Activated naive CD8-positive, alpha-beta T cell treated with anti-CD3 and anti-CD28 coated beads, Interleukin-2, amount 10 ng/mL, durations not matched to agents 7 days and 5 days (primary cell): Measurements from ENCODE around the gene CCL17. TPM values are rescaled to one million over a fixed set of nuclear protein-coding genes. Genes with fewer than 3 reads are reported as not detected.

Experiments
- ATAC-seq: fragments of 150-1000 bp; cut with Tn5 transposase; one replicate; pipeline ENCODE4 v1.10.0; 2021; ENCODE audit warnings: low read depth, moderate library complexity
- POLR2A ChIA-PET: fragments of 350-600 bp; sonication (Branson Sonifier 250); formaldehyde crosslinking; loops from one replicate; lab custom pipeline; 2021; ENCODE audit warnings: antibody characterized with exemption; lab: Charles Lee
- DNase-seq: peaks from one replicate; pipeline ENCODE4 v3.0.0; 2021
- H3K27ac Mint-ChIP-seq: one replicate; pipeline ENCODE4 v1.8.0; 2022; ENCODE audit warnings: mild to moderate bottlenecking, mixed read lengths
- H3K27me3 Mint-ChIP-seq: one replicate; pipeline ENCODE4 v1.8.0; 2022; ENCODE audit warnings: mild to moderate bottlenecking, moderate library complexity, mixed read lengths
- H3K36me3 Mint-ChIP-seq: one replicate; pipeline ENCODE4 v1.8.0; 2021; ENCODE audit warnings: mild to moderate bottlenecking, mixed read lengths
- H3K4me1 Mint-ChIP-seq: one replicate; pipeline ENCODE4 v1.8.0; 2021; ENCODE audit warnings: mixed read lengths
- H3K4me3 Mint-ChIP-seq: one replicate; pipeline ENCODE4 v1.8.0; 2022; ENCODE audit warnings: mild to moderate bottlenecking, moderate library complexity, mixed read lengths
- H3K9me3 Mint-ChIP-seq: one replicate; pipeline ENCODE4 v1.8.0; 2021; ENCODE audit warnings: mixed read lengths
- total RNA-seq, 2 experiments: library from RNA; stranded (reverse); gene quantifications; one replicate each; pipeline ENCODE4 v1.2.3, GENCODE V29; 2021

Gene CCL17
- total RNA-seq, 2 experiments from 2014 or later = not detected

DNA sequence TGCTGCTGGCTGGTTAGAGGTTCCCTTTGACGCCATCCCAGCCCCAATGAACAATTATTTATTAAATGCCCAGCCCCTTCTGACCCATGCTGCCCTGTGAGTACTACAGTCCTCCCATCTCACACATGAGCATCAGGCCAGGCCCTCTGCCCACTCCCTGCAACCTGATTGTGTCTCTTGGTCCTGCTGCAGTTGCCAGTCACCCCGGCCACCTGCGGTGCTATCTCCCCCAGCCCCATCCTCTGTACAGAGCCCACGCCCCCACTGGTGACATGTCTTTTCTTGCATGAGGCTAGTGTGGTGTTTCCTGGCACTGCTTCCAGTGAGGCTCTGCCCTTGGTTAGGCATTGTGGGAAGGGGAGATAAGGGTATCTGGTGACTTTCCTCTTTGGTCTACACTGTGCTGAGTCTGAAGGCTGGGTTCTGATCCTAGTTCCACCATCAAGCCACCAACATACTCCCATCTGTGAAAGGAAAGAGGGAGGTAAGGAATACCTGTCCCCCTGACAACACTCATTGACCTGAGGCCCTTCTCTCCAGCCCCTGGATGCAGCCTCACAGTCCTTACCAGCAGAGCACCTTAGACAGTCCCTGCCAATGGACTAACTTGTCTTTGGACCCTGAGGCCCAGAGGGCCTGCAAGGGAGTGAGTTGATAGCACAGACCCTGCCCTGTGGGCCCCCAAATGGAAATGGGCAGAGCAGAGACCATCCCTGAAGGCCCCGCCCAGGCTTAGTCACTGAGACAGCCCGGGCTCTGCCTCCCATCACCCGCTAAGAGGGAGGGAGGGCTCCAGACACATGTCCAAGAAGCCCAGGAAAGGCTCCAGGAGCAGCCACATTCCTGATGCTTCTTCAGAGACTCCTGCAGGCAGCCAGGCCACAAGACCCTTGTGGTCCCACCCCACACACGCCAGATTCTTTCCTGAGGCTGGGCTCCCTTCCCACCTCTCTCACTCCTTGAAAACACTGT lies 21.0 kb upstream of the CCL17 start:
- no peak overlapping the region for H3K4me3 Mint-ChIP-seq
- peaks cover 5% of the 10 kb centered on the region for H3K4me1 Mint-ChIP-seq

DNA sequence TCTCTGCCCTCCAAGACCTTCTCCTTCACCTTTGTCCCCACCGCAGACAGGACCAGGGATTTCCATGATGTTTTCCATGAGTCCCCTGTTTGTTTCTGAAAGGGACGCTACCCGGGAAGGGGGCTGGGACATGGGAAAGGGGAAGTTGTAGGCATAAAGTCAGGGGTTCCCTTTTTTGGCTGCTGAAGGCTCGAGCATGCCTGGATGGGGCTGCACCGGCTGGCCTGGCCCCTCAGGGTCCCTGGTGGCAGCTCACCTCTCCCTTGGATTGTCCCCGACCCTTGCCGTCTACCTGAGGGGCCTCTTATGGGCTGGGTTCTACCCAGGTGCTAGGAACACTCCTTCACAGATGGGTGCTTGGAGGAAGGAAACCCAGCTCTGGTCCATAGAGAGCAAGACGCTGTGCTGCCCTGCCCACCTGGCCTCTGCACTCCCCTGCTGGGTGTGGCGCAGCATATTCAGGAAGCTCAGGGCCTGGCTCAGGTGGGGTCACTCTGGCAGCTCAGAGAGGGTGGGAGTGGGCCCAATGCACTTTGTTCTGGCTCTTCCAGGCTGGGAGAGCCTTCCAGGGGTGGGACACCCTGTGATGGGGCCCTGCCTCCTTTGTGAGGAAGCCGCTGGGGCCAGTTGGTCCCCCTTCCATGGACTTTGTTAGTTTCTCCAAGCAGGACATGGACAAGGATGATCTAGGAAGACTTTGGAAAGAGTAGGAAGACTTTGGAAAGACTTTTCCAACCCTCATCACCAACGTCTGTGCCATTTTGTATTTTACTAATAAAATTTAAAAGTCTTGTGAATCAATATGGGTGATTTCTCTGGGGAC lies 20.1 kb upstream of the CCL17 start:
- Mint-ChIP-seq H3K9me3 (peaks cover 1% of the 10 kb centered on the region), H3K27ac (no peak overlapping the region), H3K4me1 (peaks cover 5% of the 10 kb centered on the region), H3K4me3 (no peak overlapping the region), H3K36me3 (no peaks in the 10 kb centered on the region), H3K27me3 (peaks cover 2% of the 10 kb centered on the region)
- POLR2A ChIA-PET = no interaction called here
- DNase-seq = no peak
- ATAC-seq = no peak

More for the DNA sequence above, 21.0 kb upstream of the CCL17 start:
- Mint-ChIP-seq H3K27me3 (peaks cover 2% of the 10 kb centered on the region), H3K36me3 (no peaks in the 10 kb centered on the region), H3K9me3 (no peaks in the 10 kb centered on the region), H3K27ac (no peak overlapping the region)
- POLR2A ChIA-PET = no interaction called here
- ATAC-seq (no peak), DNase-seq (no peak)

DNA sequence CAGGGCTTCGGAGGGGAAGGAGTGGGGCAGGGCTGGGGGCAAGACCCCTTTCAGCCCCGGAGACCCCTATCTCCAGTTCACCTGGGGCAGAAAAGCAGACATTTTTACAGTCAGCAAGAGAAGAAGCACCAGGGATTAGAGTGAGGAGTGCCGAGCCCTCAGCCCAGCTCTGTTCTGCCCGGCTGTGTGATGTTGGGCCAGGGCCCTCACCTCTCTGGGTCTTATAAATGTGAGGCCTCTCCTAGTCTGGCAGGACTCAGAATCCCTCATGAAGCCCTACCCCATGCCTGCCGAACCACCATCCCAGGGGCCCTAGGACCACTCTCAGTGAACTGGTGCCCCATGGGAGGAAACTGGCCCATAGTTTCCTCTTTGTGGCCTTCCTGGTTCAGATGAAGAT lies 19.5 kb upstream of the CCL17 start:
- Mint-ChIP-seq H3K27ac (no peak overlapping the region), H3K4me3 (no peak overlapping the region)

DNA sequence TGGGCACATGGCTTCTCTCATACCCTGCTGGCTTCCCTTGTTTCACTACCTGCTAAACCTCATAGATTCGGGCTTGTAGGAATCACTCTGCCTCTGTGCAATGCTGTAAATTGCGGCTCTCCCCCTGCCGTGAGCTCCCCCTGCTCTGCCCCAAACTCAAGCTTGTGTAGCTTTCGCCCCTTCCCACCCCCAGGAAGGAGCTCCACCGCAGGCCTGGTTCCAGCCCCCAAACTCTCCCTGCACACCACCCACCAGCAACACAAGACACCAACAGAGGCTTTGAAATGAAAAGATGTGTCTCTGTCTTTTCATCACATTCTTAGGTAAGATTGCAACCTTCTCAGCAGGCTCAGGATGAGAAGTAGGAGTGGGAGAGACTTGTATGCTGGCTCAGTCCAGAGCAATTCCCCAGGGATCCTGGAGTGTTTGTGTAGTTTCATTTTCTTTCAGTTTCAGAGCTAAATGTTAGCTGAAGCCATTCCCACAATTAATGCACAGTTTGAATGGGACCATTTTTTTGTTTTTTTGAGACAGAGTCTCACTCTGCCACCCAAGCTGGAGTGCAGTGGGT lies 18.1 kb upstream of the CCL17 start:
- peaks cover 1% of the 10 kb centered on the region for H3K9me3 Mint-ChIP-seq
- H3K36me3 Mint-ChIP-seq = no peaks in the 10 kb centered on the region
- no peak overlapping the region for H3K4me3 Mint-ChIP-seq
- H3K4me1 Mint-ChIP-seq = peaks cover 5% of the 10 kb centered on the region
- ATAC-seq (no peak), DNase-seq (no peak)
- peaks cover 6% of the 10 kb centered on the region for H3K27me3 Mint-ChIP-seq
- POLR2A ChIA-PET = interaction anchor here (0.7 kb wide), 1 partner anchor 168 kb away, joined by 3 read pairs; no protein-coding TSS in a partner anchor
- peak overlapping the region; percentile 17 for H3K27ac Mint-ChIP-seq

More for the DNA sequence above, 19.5 kb upstream of the CCL17 start:
- DNase-seq (no peak), ATAC-seq (no peak)
- Mint-ChIP-seq H3K27me3 (peaks cover 3% of the 10 kb centered on the region), H3K36me3 (no peaks in the 10 kb centered on the region), H3K4me1 (peaks cover 5% of the 10 kb centered on the region), H3K9me3 (peaks cover 1% of the 10 kb centered on the region)
- POLR2A ChIA-PET = no interaction called here

DNA sequence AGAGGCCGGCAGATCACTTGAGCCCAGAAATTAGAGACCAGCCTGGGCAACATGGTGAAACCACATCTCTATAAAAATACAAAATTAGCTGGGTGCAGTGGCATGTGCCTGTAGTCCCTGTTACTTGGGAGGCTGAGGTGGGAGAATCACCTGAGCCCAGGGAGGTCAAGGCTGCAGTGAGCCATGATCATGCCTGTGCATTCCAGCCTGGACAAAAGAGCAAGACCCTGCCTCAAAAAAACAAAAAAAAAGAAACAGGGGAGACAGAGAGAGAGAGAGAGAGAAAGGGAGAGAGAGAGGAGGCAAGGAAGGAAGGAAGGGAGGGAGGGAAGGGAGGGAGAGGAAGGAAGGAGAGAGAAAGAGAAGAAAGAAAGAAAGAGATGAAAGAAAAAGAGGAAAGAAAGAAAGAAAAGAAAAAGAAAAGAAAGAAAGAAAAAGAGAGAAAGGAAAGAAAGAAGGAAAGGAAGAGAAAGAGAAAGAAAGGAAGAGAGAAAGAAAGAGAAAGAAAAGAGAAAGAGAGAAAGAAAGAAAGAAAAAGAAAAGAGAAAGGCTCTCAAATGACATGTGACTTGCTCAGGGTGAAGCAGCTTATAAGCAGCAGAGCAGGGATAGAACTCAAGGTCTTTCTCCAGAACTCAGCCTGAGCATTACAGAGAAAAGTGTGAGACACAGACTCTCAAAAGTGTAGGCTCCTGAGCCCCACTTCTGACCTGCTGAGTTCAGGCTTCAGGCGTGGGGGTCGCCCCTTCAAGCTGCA lies 16.8 kb upstream of the CCL17 start:
- DNase-seq (no peak), ATAC-seq (no peak)
- POLR2A ChIA-PET = no interaction called here
- H3K4me1 Mint-ChIP-seq = peaks cover 5% of the 10 kb centered on the region
- H3K27me3 Mint-ChIP-seq = peaks cover 12% of the 10 kb centered on the region
- no peak overlapping the region for H3K27ac Mint-ChIP-seq
- no peaks in the 10 kb centered on the region for H3K36me3 Mint-ChIP-seq
- no peak overlapping the region for H3K4me3 Mint-ChIP-seq
- H3K9me3 Mint-ChIP-seq = peaks cover 1% of the 10 kb centered on the region

DNA sequence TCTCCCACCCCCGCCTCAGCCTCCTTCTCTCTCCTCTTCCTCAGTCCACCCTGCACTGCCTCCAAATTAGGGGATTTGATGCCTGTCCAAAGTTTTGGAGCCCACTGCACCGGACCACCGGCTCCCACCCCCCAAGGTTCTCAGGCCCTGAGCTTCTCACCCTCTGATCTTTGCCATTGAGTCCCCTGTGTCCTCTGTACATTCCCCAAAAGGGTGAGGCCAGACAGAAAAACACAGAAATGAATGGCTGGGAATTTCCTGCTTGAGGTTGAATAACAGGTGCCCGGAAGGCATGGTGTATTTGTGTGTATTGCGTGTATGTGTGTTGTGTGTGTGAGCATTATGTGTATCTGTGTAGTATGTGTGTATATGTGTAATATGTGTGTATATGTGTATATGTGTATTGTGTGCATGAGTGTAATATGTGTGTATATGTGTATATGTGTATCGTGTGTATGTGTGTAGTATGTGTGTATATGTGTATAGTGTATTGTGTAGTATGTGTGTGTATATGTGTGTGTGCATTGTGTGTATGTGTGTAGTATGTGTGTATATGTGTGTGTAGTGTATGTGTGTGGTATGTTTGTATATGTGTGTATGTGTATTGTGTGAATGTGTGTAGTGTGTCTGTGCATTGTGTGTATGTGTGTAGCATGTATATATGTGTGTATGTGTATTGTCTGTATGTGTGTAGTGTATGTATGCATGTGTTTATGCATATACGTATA lies 16.0 kb upstream of the CCL17 start:
- no peak for ATAC-seq
- DNase-seq = no peak

DNA sequence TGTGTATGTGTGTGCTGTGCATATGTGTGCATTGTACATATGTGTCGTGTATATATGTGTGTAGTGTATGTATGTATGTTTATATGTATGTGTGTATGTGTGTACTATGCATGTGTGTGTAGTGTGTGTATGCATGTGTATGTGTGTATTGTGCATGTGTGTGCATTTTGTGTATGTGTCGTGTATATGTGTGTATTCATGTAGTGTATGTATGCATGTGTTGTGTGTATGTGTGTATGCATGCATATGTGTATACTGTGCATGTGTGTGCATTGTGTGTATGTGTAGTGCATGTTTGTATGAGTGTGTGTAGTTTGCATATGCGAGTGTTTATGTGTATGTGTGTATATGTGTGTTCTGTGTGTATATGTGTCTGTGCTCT lies 15.5 kb upstream of the CCL17 start:
- ATAC-seq (no peak), DNase-seq (no peak)
- Mint-ChIP-seq H3K9me3 (peaks cover 1% of the 10 kb centered on the region), H3K27me3 (peaks cover 12% of the 10 kb centered on the region), H3K36me3 (no peaks in the 10 kb centered on the region), H3K27ac (no peak overlapping the region), H3K4me1 (peaks cover 5% of the 10 kb centered on the region), H3K4me3 (no peak overlapping the region)
- POLR2A ChIA-PET = no interaction called here

More for the DNA sequence above, 16.0 kb upstream of the CCL17 start:
- Mint-ChIP-seq H3K36me3 (no peaks in the 10 kb centered on the region), H3K4me3 (no peak overlapping the region), H3K27ac (no peak overlapping the region), H3K4me1 (peaks cover 5% of the 10 kb centered on the region), H3K9me3 (peaks cover 1% of the 10 kb centered on the region), H3K27me3 (peaks cover 12% of the 10 kb centered on the region)
- POLR2A ChIA-PET = no interaction called here

DNA sequence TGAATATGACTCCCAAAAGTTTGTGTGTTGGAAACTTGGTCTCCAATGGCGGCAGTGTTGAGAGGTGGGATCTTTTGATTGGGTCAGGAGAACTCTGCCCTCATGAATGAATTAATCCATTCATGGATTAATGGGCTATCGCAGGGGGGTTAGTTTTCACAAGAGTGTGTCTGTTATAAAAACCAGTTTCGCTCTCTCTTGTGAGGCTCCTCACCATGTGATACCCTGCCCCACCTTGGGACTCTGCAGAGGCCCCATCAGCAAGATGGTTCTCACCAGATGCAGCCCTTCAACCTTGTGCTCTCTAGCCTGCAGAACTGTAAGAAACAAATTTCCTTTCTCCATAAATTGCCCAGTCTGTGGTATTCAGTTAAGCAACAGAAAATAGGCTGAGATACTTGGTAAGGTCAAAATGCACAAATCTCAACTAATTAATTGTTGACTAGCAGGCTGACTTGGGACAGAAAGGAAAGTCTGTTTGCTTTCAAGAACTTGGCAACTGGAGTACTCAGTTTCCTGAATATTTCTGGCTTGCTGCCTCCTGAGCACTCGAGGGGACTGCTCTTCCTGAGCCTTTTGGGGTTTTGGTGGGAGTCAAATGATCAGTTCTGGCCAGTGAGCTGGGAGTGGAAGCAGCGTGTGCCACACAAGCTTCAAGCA lies 13.8 kb upstream of the CCL17 start:
- POLR2A ChIA-PET = no interaction called here
- peaks cover 1% of the 10 kb centered on the region for H3K9me3 Mint-ChIP-seq
- no peak overlapping the region for H3K27ac Mint-ChIP-seq
- H3K4me3 Mint-ChIP-seq = no peak overlapping the region
- peaks cover 12% of the 10 kb centered on the region for H3K27me3 Mint-ChIP-seq
- DNase-seq = no peak
- no peaks in the 10 kb centered on the region for H3K36me3 Mint-ChIP-seq
- H3K4me1 Mint-ChIP-seq = peaks cover 2% of the 10 kb centered on the region
- no peak for ATAC-seq

DNA sequence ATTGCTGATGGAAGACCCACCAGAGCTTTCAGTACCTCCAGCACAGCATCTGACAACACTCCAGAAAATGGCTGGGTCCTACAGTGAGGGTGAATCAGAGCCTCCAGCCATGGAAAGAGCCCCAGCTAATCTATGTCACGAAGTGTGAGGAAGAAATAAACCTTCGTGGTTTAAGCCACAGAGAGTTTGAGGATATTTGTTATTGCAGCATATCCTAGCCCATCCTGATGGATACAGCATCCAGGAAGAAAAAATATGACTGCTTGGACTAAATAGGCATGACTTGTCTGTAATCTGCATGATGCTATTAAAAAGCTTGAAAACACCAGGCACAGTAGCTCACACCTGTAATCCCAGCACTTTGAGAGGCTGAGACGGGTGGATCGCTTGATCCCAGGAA lies 13.3 kb upstream of the CCL17 start:
- peaks cover 1% of the 10 kb centered on the region for H3K9me3 Mint-ChIP-seq
- H3K27me3 Mint-ChIP-seq = peaks cover 12% of the 10 kb centered on the region
- ATAC-seq (no peak), DNase-seq (no peak)
- H3K4me3 Mint-ChIP-seq = no peak overlapping the region
- H3K36me3 Mint-ChIP-seq = no peaks in the 10 kb centered on the region
- peaks cover 2% of the 10 kb centered on the region for H3K4me1 Mint-ChIP-seq
- POLR2A ChIA-PET = interaction anchor here (0.6 kb wide), 1 partner anchor 11 kb away, joined by 6 read pairs; no protein-coding TSS in a partner anchor
- no peak overlapping the region for H3K27ac Mint-ChIP-seq

DNA sequence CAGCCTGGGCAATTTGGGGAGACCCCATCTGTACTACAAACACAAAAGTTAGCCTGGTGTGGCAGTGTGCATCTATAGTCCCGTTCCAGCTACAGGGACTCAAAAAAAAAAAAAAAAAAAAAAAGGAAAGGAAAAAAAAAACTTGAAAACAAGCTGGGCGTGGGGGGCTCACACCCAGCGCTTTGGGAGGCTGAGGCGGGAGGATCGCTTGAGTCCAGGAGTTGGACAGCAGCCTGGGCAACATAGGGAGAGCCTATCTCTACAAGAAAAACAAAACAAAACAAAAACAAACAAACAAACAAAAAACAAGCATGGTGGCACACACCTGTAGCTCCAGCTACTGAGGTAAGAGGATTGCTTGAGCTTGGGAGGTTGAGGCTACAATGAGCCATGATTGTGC lies 12.9 kb upstream of the CCL17 start:
- no peak for ATAC-seq
- Mint-ChIP-seq H3K36me3 (no peaks in the 10 kb centered on the region), H3K9me3 (peaks cover 1% of the 10 kb centered on the region), H3K4me3 (no peak overlapping the region), H3K4me1 (no peaks in the 10 kb centered on the region), H3K27ac (no peak overlapping the region), H3K27me3 (peaks cover 13% of the 10 kb centered on the region)
- POLR2A ChIA-PET = interaction anchor here (0.6 kb wide), 3 partner anchors 11 to 55 kb away, joined by 3 to 6 read pairs (median 3); no protein-coding TSS in a partner anchor
- no peak for DNase-seq

DNA sequence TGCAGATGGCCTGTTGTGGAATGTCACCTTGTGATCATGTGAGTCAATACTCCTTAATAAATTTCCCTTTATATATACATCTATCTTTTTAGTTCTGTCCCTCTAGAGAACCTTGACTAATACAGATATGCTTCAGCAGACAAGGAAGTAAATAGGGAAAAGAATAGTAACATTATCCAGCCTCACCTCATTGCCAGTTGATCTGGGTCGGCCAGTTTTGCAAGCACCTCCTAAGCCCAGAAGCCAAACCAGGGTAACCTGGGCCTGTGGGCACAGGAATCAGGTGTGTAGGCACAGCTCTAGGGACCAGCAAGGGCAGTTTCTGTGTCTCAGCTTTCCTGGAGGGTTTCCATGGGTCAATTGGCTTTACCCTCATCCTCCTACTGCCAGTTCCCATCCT lies 11.9 kb upstream of the CCL17 start:
- H3K4me3 Mint-ChIP-seq = no peak overlapping the region
- H3K36me3 Mint-ChIP-seq = no peaks in the 10 kb centered on the region
- H3K27ac Mint-ChIP-seq = no peak overlapping the region
- H3K4me1 Mint-ChIP-seq = no peaks in the 10 kb centered on the region
- POLR2A ChIA-PET = no interaction called here
- peaks cover 12% of the 10 kb centered on the region for H3K27me3 Mint-ChIP-seq
- no peak for ATAC-seq
- DNase-seq = no peak
- H3K9me3 Mint-ChIP-seq = peaks cover 1% of the 10 kb centered on the region

DNA sequence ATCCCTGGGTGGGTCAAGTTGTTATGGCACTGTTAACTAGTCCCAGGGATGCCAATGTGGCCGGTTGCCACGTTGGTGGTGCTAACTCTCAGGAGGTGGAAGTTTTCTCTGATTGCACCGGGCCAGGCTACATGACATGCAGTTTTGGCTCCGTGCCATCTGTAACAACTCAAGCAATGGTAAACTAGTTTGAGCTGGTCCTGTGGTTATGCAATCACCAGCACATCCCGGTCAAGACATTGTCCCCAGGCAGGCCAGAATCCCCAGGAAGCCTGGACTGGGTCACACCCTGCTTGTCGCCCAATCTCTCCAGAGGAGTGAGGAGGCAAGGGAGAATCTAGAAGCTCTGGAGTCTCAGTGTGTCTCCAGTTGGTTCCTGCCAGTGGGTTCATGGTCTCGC lies 10.1 kb upstream of the CCL17 start:
- no peaks in the 10 kb centered on the region for H3K36me3 Mint-ChIP-seq
- H3K27ac Mint-ChIP-seq = no peak overlapping the region
- ATAC-seq (no peak), DNase-seq (no peak)
- POLR2A ChIA-PET = no interaction called here
- H3K9me3 Mint-ChIP-seq = no peaks in the 10 kb centered on the region
- no peak overlapping the region for H3K4me3 Mint-ChIP-seq
- H3K27me3 Mint-ChIP-seq = peaks cover 12% of the 10 kb centered on the region
- H3K4me1 Mint-ChIP-seq = no peaks in the 10 kb centered on the region
